Camera-type eye (tissue), 1 donor: ENCODE measurements around the gene APOC1. TPM values are rescaled to one million over a fixed set of nuclear protein-coding genes. Genes with fewer than 3 reads are reported as not detected.

ENCODE experiments used
- total RNA-seq: library from RNA; depleted of rRNA; stranded (reverse); fragments of >200 nt; gene quantifications from one replicate; pipeline ENCODE4 v1.2.3, GENCODE V29; 2014

Gene APOC1
- 7.1 TPM for total RNA-seq

GRCh38 chr19:44914433-44915206 is at the start of gene APOC1:
Gene APOC1, plus strand, starts transcription at chr19:44914608. Its CDS starts 284 bp downstream, at chr19:44914892.

DNA sequence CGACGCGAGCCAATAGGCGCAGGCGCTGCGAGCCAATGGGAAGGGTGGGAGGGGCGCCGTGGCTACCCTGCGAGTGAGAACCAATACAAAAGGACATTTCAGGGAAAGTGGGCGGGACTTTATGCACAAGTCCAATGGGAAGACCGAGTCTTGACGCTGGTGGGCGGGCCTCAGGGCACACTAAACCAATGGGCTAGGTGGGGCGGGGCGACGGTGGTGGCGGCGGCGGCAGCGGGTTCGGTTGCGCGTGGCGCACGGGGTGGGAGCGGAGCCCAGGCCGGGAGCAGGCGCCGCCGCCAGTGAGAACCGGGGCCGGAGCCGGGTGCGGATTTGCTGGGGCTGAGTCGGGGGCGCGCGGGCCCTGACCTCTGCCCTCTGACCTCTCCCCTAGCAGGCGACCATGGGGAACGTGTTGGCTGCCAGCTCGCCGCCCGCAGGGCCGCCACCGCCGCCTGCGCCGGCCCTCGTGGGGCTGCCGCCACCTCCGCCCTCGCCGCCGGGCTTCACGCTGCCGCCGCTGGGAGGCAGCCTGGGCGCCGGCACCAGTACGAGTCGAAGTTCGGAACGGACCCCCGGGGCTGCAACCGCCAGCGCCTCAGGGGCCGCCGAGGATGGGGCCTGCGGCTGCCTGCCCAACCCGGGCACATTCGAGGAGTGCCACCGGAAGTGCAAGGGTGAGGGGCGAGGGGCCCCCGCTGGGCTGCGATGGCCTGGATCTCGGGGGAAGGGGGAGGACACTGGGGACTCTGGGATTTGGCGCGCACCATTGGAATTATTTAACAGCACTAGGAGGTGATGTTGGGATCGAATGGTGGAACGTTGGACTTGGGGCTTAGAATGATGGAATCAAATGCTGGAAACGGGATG is 23.2 kb upstream of the APOC1 start, which contains the start of gene TOMM40:
TOMM40 (plus strand) TSS at position 239 of the 867 bp plus-strand sequence; CDS start at position 401, 162 bp downstream.

DNA sequence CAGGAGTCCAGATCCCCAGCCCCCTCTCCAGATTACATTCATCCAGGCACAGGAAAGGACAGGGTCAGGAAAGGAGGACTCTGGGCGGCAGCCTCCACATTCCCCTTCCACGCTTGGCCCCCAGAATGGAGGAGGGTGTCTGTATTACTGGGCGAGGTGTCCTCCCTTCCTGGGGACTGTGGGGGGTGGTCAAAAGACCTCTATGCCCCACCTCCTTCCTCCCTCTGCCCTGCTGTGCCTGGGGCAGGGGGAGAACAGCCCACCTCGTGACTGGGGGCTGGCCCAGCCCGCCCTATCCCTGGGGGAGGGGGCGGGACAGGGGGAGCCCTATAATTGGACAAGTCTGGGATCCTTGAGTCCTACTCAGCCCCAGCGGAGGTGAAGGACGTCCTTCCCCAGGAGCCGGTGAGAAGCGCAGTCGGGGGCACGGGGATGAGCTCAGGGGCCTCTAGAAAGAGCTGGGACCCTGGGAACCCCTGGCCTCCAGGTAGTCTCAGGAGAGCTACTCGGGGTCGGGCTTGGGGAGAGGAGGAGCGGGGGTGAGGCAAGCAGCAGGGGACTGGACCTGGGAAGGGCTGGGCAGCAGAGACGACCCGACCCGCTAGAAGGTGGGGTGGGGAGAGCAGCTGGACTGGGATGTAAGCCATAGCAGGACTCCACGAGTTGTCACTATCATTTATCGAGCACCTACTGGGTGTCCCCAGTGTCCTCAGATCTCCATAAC is 8.8 kb upstream of the APOC1 start, which contains the start of gene APOE:
APOE (plus strand) TSS at position 360 of the 724 bp plus-strand sequence. CDS start 829 bp downstream, outside the sequence.

DNA sequence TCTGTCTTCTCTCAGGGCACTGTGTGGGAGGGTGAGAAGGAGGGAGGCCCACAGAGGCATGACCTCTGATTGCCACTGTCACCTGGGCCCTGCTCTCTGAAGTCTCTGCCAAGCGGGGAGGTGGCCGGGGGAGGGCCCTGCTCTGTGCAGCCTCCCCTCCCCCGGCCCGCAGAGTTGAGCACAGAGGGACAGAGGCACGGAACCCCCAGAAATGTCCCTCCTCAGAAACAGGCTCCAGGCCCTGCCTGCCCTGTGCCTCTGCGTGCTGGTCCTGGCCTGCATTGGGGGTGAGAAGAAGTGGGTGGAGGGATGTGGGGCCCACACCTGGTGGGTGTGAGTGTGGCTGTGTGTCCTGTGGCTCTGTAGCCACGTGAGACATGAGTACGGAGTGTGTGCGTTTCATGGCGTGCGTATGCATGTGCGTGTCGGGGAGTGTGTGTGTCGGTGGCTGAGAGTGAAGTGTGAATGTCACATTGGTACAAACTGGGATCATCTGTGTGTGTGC is 27.7 kb downstream of the APOC1 start, which contains the start of gene APOC4:
APOC4 (plus strand) TSS at position 171 of the 505 bp plus-strand sequence; CDS start at position 212, 41 bp downstream.

GRCh38 chr19:44954649-44955504 is 40.5 kb downstream of the APOC1 start, which contains the start of gene CLPTM1:
Gene CLPTM1, plus strand, starts transcription at chr19:44955380. Its CDS starts 16 bp downstream, at chr19:44955396.

Other genes starting within 250 kb of the APOC1 start
- gene CEACAM19, start 243.1 kb upstream of the APOC1 start, total RNA-seq: 3.4 TPM
- not detected for gene CEACAM16, start 215.5 kb upstream of the APOC1 start, total RNA-seq
- gene BCL3, start 165.9 kb upstream of the APOC1 start, total RNA-seq: 2.9 TPM
- gene CBLC, start 136.7 kb upstream of the APOC1 start, total RNA-seq: 1.1 TPM
- gene BCAM, start 105.5 kb upstream of the APOC1 start, total RNA-seq: 80.4 TPM
- 67.2 TPM for gene NECTIN2, start 68.3 kb upstream of the APOC1 start, total RNA-seq
- gene TOMM40, start 23.4 kb upstream of the APOC1 start, total RNA-seq: 29.9 TPM
- 168 TPM for gene APOE, start 8.8 kb upstream of the APOC1 start, total RNA-seq
- gene APOC4, start 27.6 kb downstream of the APOC1 start, total RNA-seq: not detected
- not detected for gene APOC2, start 31.4 kb downstream of the APOC1 start, total RNA-seq
- gene CLPTM1, start 40.8 kb downstream of the APOC1 start, total RNA-seq: 44.4 TPM
- 3.6 TPM for gene RELB, start 86.9 kb downstream of the APOC1 start, total RNA-seq
- 79.8 TPM for gene CLASRP, start 124.4 kb downstream of the APOC1 start, total RNA-seq
- 0.71 TPM for gene ZNF296, start 161.9 kb downstream of the APOC1 start, total RNA-seq
- gene GEMIN7, start 164.7 kb downstream of the APOC1 start, total RNA-seq: 17.5 TPM
- 48.3 TPM for gene PPP1R37, start 178.6 kb downstream of the APOC1 start, total RNA-seq
- 0.60 TPM for gene NKPD1, start 246.4 kb downstream of the APOC1 start, total RNA-seq